NCI-H748 (cell line): Measurements from ENCODE around the gene TPMT.
"Not testable (repeated sequence)": the region's sequence is repeated elsewhere in the genome, so short reads cannot be mapped to it uniquely, and the experiment has no call there.

Experiments used
- DNase-seq: peaks from one replicate; lab custom pipeline; 2025; ENCODE audit not compliant: unreplicated experiment; lab: John Stamatoyannopoulos, UW

Gene TPMT

GRCh38 chr6:18155864-18156421 is 1.1 kb upstream of the TPMT start:
- peak; percentile 95 for DNase-seq

GRCh38 chr6:18155150-18155863 is 430 bp upstream of the TPMT start, which contains the start of gene KDM1B:
TSS of gene KDM1B (plus strand) at chr6:18155422. CDS start at chr6:18159896, 4,474 bp downstream.
- DNase-seq, result peak; percentile 99

- DNase-seq, result no peak
Observed at GRCh38 chr6:18153311-18153703, 1.6 kb downstream of the TPMT start.

GRCh38 chr6:18151801-18152200 is 3.1 kb downstream of the TPMT start:
- DNase-seq, result no peak

GRCh38 chr6:18151391-18151790 is 3.5 kb downstream of the TPMT start:
- not testable (repeated sequence) for DNase-seq

- DNase-seq, result no peak
Observed at GRCh38 chr6:18148304-18149025, 6.4 kb downstream of the TPMT start.

- DNase-seq, result no peak
Observed at GRCh38 chr6:18147616-18148015, 7.3 kb downstream of the TPMT start.

GRCh38 chr6:18147160-18147559 is 7.7 kb downstream of the TPMT start:
- DNase-seq, result no peak

- no peak for DNase-seq
Observed at GRCh38 chr6:18142591-18142861, 12.4 kb downstream of the TPMT start.

GRCh38 chr6:18141805-18142590 is 12.9 kb downstream of the TPMT start:
- peak; percentile 98 for DNase-seq

- no peak for DNase-seq
Observed at GRCh38 chr6:18139935-18140621, 14.8 kb downstream of the TPMT start.

- no peak for DNase-seq
Observed at GRCh38 chr6:18138906-18139305, 16.0 kb downstream of the TPMT start.

- DNase-seq, result no peak
Observed at GRCh38 chr6:18136260-18136659, 18.6 kb downstream of the TPMT start.

- DNase-seq, result no peak
Observed at GRCh38 chr6:18135171-18135570, 19.7 kb downstream of the TPMT start.

GRCh38 chr6:18132346-18132745 is 22.5 kb downstream of the TPMT start:
- DNase-seq, result no peak

GRCh38 chr6:18126121-18126520 is 28.8 kb downstream of the TPMT start:
- no peak for DNase-seq

GRCh38 chr6:18122128-18123093 is 32.5 kb downstream of the TPMT start, which contains the start of gene NHLRC1:
TSS of gene NHLRC1 (minus strand) at chr6:18122677. CDS start at chr6:18122606, 71 bp downstream.
- peak; percentile 92 for DNase-seq

GRCh38 chr6:18121580-18122127 is 33.2 kb downstream of the TPMT start:
- peak; percentile 44 for DNase-seq

GRCh38 chr6:18119236-18119635 is 35.6 kb downstream of the TPMT start:
- no peak for DNase-seq
